ENCODE measurements around the gene CLCNKB.
"Not testable (repeated sequence)": the region's sequence is repeated elsewhere in the genome, so short reads cannot be mapped to it uniquely, and the experiment has no call there.

CLCNKB gene

GRCh38 chr1:16036461-16036860, 7.1 kb upstream of the CLCNKB start:
- DNase-seq, result not testable (repeated sequence)

GRCh38 chr1:16038620-16038912, 5.0 kb upstream of the CLCNKB start:
- DNase-seq, result no peak

GRCh38 chr1:16039871-16040270, 3.7 kb upstream of the CLCNKB start:
- not testable (repeated sequence) for DNase-seq

- no peak for DNase-seq
Measured at GRCh38 chr1:16041200-16041599, 2.4 kb upstream of the CLCNKB start.

- DNase-seq, result no peak
Measured at GRCh38 chr1:16042096-16042495, 1.5 kb upstream of the CLCNKB start.

GRCh38 chr1:16042654-16043053, 928 bp upstream of the CLCNKB start:
- not testable (repeated sequence) for DNase-seq

- no peak for DNase-seq
Measured at GRCh38 chr1:16043950-16044349, 368 bp downstream of the CLCNKB start.

- no peak for DNase-seq
Measured at GRCh38 chr1:16046842-16047241, 3.3 kb downstream of the CLCNKB start.

- DNase-seq, result no peak
Measured at GRCh38 chr1:16047791-16048475, 4.4 kb downstream of the CLCNKB start.

- no peak for DNase-seq
Measured at GRCh38 chr1:16048573-16049189, 5.1 kb downstream of the CLCNKB start.

GRCh38 chr1:16050328-16050727, 6.7 kb downstream of the CLCNKB start:
- DNase-seq, result no peak

- no peak for DNase-seq
Measured at GRCh38 chr1:16051039-16051438, 7.5 kb downstream of the CLCNKB start.

- DNase-seq, result not testable (repeated sequence)
Measured at GRCh38 chr1:16051949-16052348, 8.4 kb downstream of the CLCNKB start.

GRCh38 chr1:16053781-16054502, 10.4 kb downstream of the CLCNKB start:
- DNase-seq, result no peak

- no peak for DNase-seq
Measured at GRCh38 chr1:16054598-16055540, 11.3 kb downstream of the CLCNKB start.

- peak; percentile 41 for DNase-seq
Measured at GRCh38 chr1:16055613-16056520, 12.3 kb downstream of the CLCNKB start.

- DNase-seq, result not testable (repeated sequence)
Measured at GRCh38 chr1:16056521-16056912, 12.9 kb downstream of the CLCNKB start.

- not testable (repeated sequence) for DNase-seq
Measured at GRCh38 chr1:16057314-16057915, 13.8 kb downstream of the CLCNKB start.

- DNase-seq, result not testable (repeated sequence)
Measured at GRCh38 chr1:16058394-16059120, 15.0 kb downstream of the CLCNKB start.

GRCh38 chr1:16061266-16061665, 17.7 kb downstream of the CLCNKB start:
- no peak for DNase-seq
